ENCODE results near the gene PLEKHA6.
A peak's percentile ranks its signal among the peaks of the same experiment; 100 is the strongest.

The PLEKHA6 gene

GRCh38 chr1:204404629-204405028 is 44.9 kb upstream of the PLEKHA6 start:
- TF ChIP-seq CTCF (IDR thresholded peaks at IDR 0.05): no peak

GRCh38 chr1:204402391-204402790 is 42.7 kb upstream of the PLEKHA6 start:
- no peak for TF ChIP-seq CTCF (IDR thresholded peaks at IDR 0.05)

- TF ChIP-seq CTCF (IDR thresholded peaks at IDR 0.05): no peak
Observed at GRCh38 chr1:204401730-204402129, 42.0 kb upstream of the PLEKHA6 start.

GRCh38 chr1:204400882-204401510 is 41.3 kb upstream of the PLEKHA6 start:
- no peak for TF ChIP-seq CTCF (IDR thresholded peaks at IDR 0.05)

GRCh38 chr1:204398197-204399125 is 38.7 kb upstream of the PLEKHA6 start:
- TF ChIP-seq CTCF (IDR thresholded peaks at IDR 0.05): peak; percentile 90

GRCh38 chr1:204396015-204396583 is 36.4 kb upstream of the PLEKHA6 start:
- TF ChIP-seq CTCF (IDR thresholded peaks at IDR 0.05): no peak

GRCh38 chr1:204391629-204392028 is 31.9 kb upstream of the PLEKHA6 start:
- TF ChIP-seq CTCF (IDR thresholded peaks at IDR 0.05): no peak
